ENCODE results near the gene TIMD4. TPM values are rescaled to one million over a fixed set of nuclear protein-coding genes. Genes with fewer than 3 reads are reported as not detected.

TIMD4 gene
- total RNA-seq, 1 experiment from 2014 or later: not detected

GRCh38 chr5:156920042-156920860 lies 42.8 kb downstream of the TIMD4 start:
- H3K9me3 ChIP-seq (ENCODE audit: control insufficient read depth, low read depth, low read length): no peaks in the 10 kb centered on the region
- DNase-seq: no peak
- WGBS (ENCODE audit: extremely low coverage, insufficient read length, low lambda C conversion rate): no CpG with 5 or more reads among the region's 7 CpGs
- no peak overlapping the region for H2BK15ac ChIP-seq (ENCODE audit: low read depth, low read length)
- no peak overlapping the region for H3K4me2 ChIP-seq (ENCODE audit: insufficient read depth, insufficient read length, low read length)
- H3K23me2 ChIP-seq (ENCODE audit: insufficient read length, low read depth, low read length, poor library complexity, severe bottlenecking): no peaks in the 10 kb centered on the region
- no peak overlapping the region for H3K27ac ChIP-seq (ENCODE audit: insufficient read length, low read depth, low read length)
- H3K23ac ChIP-seq (ENCODE audit: insufficient read length, low read depth, low read length): no peak overlapping the region
- H4K20me1 ChIP-seq (ENCODE audit: control insufficient read depth, insufficient read depth, insufficient read length): no peaks in the 10 kb centered on the region
- no peaks in the 10 kb centered on the region for H3K27me3 ChIP-seq (ENCODE audit: insufficient read depth, low read length)
- H3K4me1 Mint-ChIP-seq: peaks cover 17 to 32% of the 10 kb centered on the region in 2 experiments
- H3K4ac ChIP-seq (ENCODE audit: low read depth, low read length): no peak overlapping the region
- no peak overlapping the region for H2AK5ac ChIP-seq (ENCODE audit: insufficient read length, low read length)
- peaks cover 31% of the 10 kb centered on the region for H3K27me3 Mint-ChIP-seq (ENCODE audit: low read depth)
- H3K14ac ChIP-seq (ENCODE audit: insufficient read depth, low read length): no peak overlapping the region
- peak overlapping the region in 1 of 3 experiments; percentile 29; a peak in 1 of 7 replicates for H3K27ac Mint-ChIP-seq
- H3K56ac ChIP-seq (ENCODE audit: insufficient read length, low read depth, low read length): no peak overlapping the region
- no peak overlapping the region for H2BK12ac ChIP-seq (ENCODE audit: insufficient read length, low read depth, low read length)
- H4K91ac ChIP-seq (ENCODE audit: insufficient read length, low read depth, low read length): no peak overlapping the region
- H3K79me1 ChIP-seq (ENCODE audit: insufficient read depth, low read depth, low read length, poor library complexity, severe bottlenecking): no peaks in the 10 kb centered on the region
- peaks cover 0 to 2% (median 0%) of the 10 kb centered on the region in 3 experiments; a peak in 3 of 7 replicates for H3K36me3 Mint-ChIP-seq (ENCODE audit: insufficient read depth in 1 of 3, low read depth in 3 of 3)
- no peak overlapping the region for H4K5ac ChIP-seq (ENCODE audit: insufficient read length, low read depth, low read length)
- H2BK20ac ChIP-seq (ENCODE audit: low read depth, low read length, poor library complexity, severe bottlenecking): no peak overlapping the region
- H2BK5ac ChIP-seq (ENCODE audit: insufficient read length, low read length): no peak overlapping the region
- H3K4me1 ChIP-seq (ENCODE audit: insufficient read depth, low read length): no peaks in the 10 kb centered on the region; the same call in 1 of the 2 replicates
- H3K4me3 Mint-ChIP-seq: no peak overlapping the region
- H3K18ac ChIP-seq (ENCODE audit: insufficient read length, low read depth, low read length): no peak overlapping the region
- no peak overlapping the region for H3T11ph ChIP-seq (ENCODE audit: low read length)
- H4K8ac ChIP-seq (replicated peaks; ENCODE audit: insufficient read length, low read depth, low read length): no peak overlapping the region
- no peaks in the 10 kb centered on the region for H3K79me2 ChIP-seq (ENCODE audit: insufficient read depth, low read length)
- H2BK120ac ChIP-seq (ENCODE audit: low read depth, low read length, poor library complexity, severe bottlenecking): no peak overlapping the region
- no peaks in the 10 kb centered on the region; a peak in 1 of 5 replicates for H3K9me3 Mint-ChIP-seq
- TF ChIP-seq CTCF (conservative IDR thresholded peaks at IDR 0.05): no peak
- no peak overlapping the region for H3K9ac ChIP-seq (ENCODE audit: extremely low read depth, insufficient read length, low read length)
- H2AFZ ChIP-seq (ENCODE audit: low read length): no peak overlapping the region

Data from H9 (cell line).